GM12864 (cell line): ENCODE data around the gene AP1G1.
"Not testable (repeated sequence)": the region's sequence is repeated elsewhere in the genome, so short reads cannot be mapped to it uniquely, and the experiment has no call there.

Experiments used
- DNase-seq: peaks from one replicate; pipeline ENCODE4 v3.0.0-alpha.2; 2011; ENCODE audit warnings: low read depth
- H3K4me3 ChIP-seq: 2 replicates; pipeline ENCODE4 v1.5.1; 2011; ENCODE audit warnings: mild to moderate bottlenecking, low read depth, low read length, control low read depth
- TF ChIP-seq, protein P1 (sequence below): IDR thresholded peaks from 2 replicates; pipeline ENCODE4 v1.5.1; 2011; ENCODE audit warnings: low read depth, mild to moderate bottlenecking, moderate library complexity, low read length, control low read depth, inconsistent platforms; ENCODE audit errors: missing control alignments

Gene AP1G1

DNA sequence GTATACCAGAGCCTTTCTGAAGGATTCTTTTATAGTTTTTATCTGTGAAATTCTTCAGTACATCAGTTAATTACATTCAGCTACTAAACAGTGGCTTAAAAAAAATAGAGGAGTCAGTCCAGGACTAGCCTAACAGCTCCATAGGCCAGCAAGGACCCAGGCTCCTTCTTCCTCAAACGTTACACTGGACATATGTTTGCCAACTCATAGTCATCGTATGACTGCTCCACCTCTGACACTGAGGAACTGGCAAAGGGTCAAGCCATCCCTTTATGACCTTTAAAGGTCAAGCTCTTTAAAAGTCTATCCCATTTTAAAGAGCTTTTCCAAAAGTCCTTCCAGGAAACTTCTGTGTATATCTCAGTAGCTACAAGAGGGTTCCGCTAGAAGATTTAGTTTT lies 120.8 kb downstream of the AP1G1 start:
- H3K4me3 ChIP-seq = no peak overlapping the region
- TF ChIP-seq, protein P1, sequence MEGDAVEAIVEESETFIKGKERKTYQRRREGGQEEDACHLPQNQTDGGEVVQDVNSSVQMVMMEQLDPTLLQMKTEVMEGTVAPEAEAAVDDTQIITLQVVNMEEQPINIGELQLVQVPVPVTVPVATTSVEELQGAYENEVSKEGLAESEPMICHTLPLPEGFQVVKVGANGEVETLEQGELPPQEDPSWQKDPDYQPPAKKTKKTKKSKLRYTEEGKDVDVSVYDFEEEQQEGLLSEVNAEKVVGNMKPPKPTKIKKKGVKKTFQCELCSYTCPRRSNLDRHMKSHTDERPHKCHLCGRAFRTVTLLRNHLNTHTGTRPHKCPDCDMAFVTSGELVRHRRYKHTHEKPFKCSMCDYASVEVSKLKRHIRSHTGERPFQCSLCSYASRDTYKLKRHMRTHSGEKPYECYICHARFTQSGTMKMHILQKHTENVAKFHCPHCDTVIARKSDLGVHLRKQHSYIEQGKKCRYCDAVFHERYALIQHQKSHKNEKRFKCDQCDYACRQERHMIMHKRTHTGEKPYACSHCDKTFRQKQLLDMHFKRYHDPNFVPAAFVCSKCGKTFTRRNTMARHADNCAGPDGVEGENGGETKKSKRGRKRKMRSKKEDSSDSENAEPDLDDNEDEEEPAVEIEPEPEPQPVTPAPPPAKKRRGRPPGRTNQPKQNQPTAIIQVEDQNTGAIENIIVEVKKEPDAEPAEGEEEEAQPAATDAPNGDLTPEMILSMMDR = no peak
- DNase-seq = no peak

DNA sequence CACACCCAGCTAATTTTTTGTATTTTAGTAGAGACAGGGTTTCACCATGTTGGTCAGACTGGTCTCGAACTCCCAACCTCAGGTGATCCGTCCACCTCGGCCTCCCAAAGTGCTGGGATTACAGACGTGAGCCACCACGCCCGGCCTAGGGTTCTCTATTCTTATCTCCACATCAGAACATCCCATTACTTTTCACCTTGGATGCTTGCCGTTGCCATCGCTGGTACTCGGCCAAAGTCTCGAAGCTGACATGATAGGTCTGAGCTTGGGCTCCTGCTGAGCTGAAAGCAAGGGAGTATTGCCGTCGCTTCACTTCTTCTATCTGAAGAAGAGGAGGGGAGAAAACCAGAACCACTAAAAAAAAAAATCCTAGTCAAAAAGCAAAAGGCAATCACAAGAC lies 124.4 kb downstream of the AP1G1 start:
- H3K4me3 ChIP-seq, DNase-seq: not testable (repeated sequence)

DNA sequence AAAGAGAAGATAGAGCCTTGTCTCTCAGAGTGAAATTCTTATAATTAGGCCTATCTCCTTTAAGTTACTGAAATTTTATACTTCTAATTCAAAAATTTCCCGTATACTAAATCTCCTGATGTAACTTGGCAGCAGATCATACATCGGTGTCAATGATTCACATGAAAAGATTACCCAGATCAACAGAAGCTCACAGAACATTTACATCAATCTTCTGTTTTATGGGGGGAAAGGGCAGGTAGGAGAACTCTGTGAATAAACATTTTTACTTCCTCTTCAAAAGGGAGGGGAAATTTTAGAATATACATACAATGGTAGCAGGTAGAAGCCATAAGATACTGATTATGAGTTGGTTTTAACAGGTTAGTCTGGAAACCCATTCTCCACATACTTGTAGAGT lies 127.3 kb downstream of the AP1G1 start:
- TF ChIP-seq, protein P1 = no peak
- no peak for DNase-seq
- H3K4me3 ChIP-seq = no peak overlapping the region
